Parathyroid adenoma (tissue), 2 donors: Measurements from ENCODE around the gene MAP1LC3B2.
A peak's percentile ranks its signal among the peaks of the same experiment; 100 is the strongest.

ENCODE experiments used
- H2AFZ ChIP-seq: fragments of 300-600 bp; sonication (generic); one replicate; pipeline ENCODE4 v1.7.0; 2017; ENCODE audit warnings: antibody characterized with exemption, mild to moderate bottlenecking
- H3K27ac ChIP-seq: fragments of 300-600 bp; sonication (generic); one replicate; pipeline ENCODE4 v1.7.0; 2017
- H3K27me3 ChIP-seq: fragments of 300-600 bp; sonication (generic); one replicate; pipeline ENCODE4 v1.7.0; 2017; ENCODE audit warnings: low read length; ENCODE audit not compliant: control insufficient read depth, insufficient read depth
- H3K36me3 ChIP-seq: fragments of 300-600 bp; sonication (generic); one replicate; pipeline ENCODE4 v1.7.0; 2017; ENCODE audit warnings: low read length; ENCODE audit not compliant: control insufficient read depth, insufficient read depth
- H3K4me1 ChIP-seq: fragments of 300-600 bp; sonication (generic); one replicate; pipeline ENCODE4 v1.7.0; 2017; ENCODE audit warnings: control low read depth
- H3K4me2 ChIP-seq: fragments of 300-600 bp; sonication (generic); one replicate; pipeline ENCODE4 v1.7.0; 2017; ENCODE audit warnings: low read length
- H3K4me3 ChIP-seq: fragments of 300-600 bp; sonication (generic); one replicate; pipeline ENCODE4 v1.7.0; 2017; ENCODE audit warnings: low read depth, low read length
- H3K79me2 ChIP-seq: fragments of 300-600 bp; sonication (generic); one replicate; pipeline ENCODE4 v1.7.0; 2017; ENCODE audit warnings: control low read depth
- H3K9ac ChIP-seq: fragments of 300-600 bp; sonication (generic); one replicate; pipeline ENCODE4 v1.7.0; 2017; ENCODE audit warnings: mild to moderate bottlenecking
- H3K9me3 ChIP-seq: fragments of 300-600 bp; sonication (generic); one replicate; pipeline ENCODE4 v1.7.0; 2017; ENCODE audit warnings: low read length; ENCODE audit not compliant: control insufficient read depth
- CTCF ChIP-seq: fragments of 300-600 bp; sonication (generic); IDR thresholded peaks from one replicate; pipeline ENCODE4 v1.7.0; 2017; ENCODE audit warnings: antibody characterized with exemption, mild to moderate bottlenecking
- donor health status: primary hyperparathyroidism.

Gene MAP1LC3B2

GRCh38 chr12:116539361-116539771 is 19.8 kb upstream of the MAP1LC3B2 start:
- H3K4me1 ChIP-seq = peaks cover 2% of the 10 kb centered on the region
- no peak overlapping the region for H2AFZ ChIP-seq
- no peak overlapping the region for H3K9ac ChIP-seq
- no peaks in the 10 kb centered on the region for H3K9me3 ChIP-seq
- H3K27ac ChIP-seq = no peak overlapping the region
- H3K79me2 ChIP-seq = no peaks in the 10 kb centered on the region
- no peaks in the 10 kb centered on the region for H3K36me3 ChIP-seq
- no peak for TF ChIP-seq CTCF
- no peak overlapping the region for H3K4me2 ChIP-seq
- no peak overlapping the region for H3K4me3 ChIP-seq
- no peaks in the 10 kb centered on the region for H3K27me3 ChIP-seq

- Histone ChIP-seq H3K36me3 (no peaks in the 10 kb centered on the region), H2AFZ (peak overlapping the region; percentile 42), H3K4me1 (no peaks in the 10 kb centered on the region), H3K27me3 (no peaks in the 10 kb centered on the region), H3K79me2 (no peaks in the 10 kb centered on the region), H3K9ac (no peak overlapping the region), H3K9me3 (no peaks in the 10 kb centered on the region), H3K4me3 (no peak overlapping the region), H3K4me2 (peak overlapping the region; percentile 20), H3K27ac (no peak overlapping the region)
- no peak for TF ChIP-seq CTCF
Observed at GRCh38 chr12:116539905-116540482, 19.2 kb upstream of the MAP1LC3B2 start.

GRCh38 chr12:116540622-116541152 is 18.5 kb upstream of the MAP1LC3B2 start:
- H3K4me2 ChIP-seq = peak overlapping the region; percentile 20
- H3K4me3 ChIP-seq = no peak overlapping the region
- H2AFZ ChIP-seq = no peak overlapping the region
- H3K27me3 ChIP-seq = no peaks in the 10 kb centered on the region
- H3K4me1 ChIP-seq = no peaks in the 10 kb centered on the region
- no peaks in the 10 kb centered on the region for H3K79me2 ChIP-seq
- H3K9ac ChIP-seq = no peak overlapping the region
- H3K9me3 ChIP-seq = no peaks in the 10 kb centered on the region
- no peaks in the 10 kb centered on the region for H3K36me3 ChIP-seq
- H3K27ac ChIP-seq = no peak overlapping the region
- TF ChIP-seq CTCF = no peak

- Histone ChIP-seq H3K36me3 (no peaks in the 10 kb centered on the region), H3K27me3 (no peaks in the 10 kb centered on the region), H3K4me3 (no peak overlapping the region), H3K79me2 (no peaks in the 10 kb centered on the region), H3K4me2 (no peak overlapping the region), H3K9ac (no peak overlapping the region), H2AFZ (no peak overlapping the region), H3K4me1 (no peaks in the 10 kb centered on the region), H3K9me3 (no peaks in the 10 kb centered on the region), H3K27ac (no peak overlapping the region)
- TF ChIP-seq CTCF = no peak
Observed at GRCh38 chr12:116541547-116542344, 17.4 kb upstream of the MAP1LC3B2 start.
